ENCODE results near the gene RPL28.

The RPL28 gene

GRCh38 chr19:55353803-55354697 lies 31.7 kb upstream of the RPL28 start:
- no peak for DNase-seq

DNA sequence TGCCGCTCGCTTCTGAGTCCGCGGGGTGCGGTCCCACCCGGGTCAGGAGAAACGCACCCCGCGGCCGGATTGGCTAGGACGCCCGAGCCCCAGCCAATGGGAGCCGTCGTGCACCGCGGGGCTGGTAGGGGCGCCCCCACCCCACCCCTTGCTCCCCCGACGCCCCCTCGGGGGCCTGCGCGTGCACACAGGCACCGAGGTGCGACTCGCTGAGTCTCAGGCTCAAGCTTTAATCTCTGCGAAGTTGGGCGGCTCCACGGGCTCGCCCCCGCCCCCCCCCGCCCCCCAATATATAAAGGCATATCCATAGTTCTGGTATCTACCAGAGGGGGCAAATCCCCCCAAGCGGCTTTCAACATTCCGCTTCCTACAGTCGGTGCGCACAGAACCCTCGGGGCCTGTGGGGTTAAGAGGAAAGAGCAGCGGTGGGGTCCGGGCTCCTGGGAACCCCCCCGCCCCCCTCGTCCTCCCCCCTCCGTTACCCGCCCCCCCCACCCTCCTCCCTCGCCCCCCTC lies 31.0 kb upstream of the RPL28 start, which contains the start of gene COX6B2:
Gene COX6B2 (minus strand): TSS at position 22 of the 515 bp plus-strand sequence. CDS start 198 bp downstream, outside the sequence.
- no peak for DNase-seq

GRCh38 chr19:55355213-55355821 lies 30.4 kb upstream of the RPL28 start:
- no peak for DNase-seq

DNA sequence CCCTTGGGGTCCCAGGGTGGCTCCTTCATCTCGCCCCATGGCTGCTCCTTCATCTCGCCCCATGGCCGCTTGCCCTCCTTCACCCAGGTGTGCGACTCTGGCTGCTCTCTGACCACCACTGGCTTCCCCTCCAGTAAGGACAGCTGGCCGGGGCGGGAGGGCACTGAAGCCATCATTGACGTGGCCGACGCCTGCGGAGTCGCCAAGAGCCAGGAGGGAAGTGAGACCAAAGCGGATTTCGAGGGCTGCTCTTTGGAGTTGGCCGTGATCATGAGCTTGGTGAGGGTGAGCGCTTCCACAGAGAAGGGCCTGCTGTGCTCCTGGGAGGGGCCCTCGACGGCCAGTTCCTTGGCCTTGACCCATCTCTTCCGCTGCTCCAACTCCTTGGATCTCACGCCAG lies 27.2 kb upstream of the RPL28 start:
- DNase-seq = no peak

DNA sequence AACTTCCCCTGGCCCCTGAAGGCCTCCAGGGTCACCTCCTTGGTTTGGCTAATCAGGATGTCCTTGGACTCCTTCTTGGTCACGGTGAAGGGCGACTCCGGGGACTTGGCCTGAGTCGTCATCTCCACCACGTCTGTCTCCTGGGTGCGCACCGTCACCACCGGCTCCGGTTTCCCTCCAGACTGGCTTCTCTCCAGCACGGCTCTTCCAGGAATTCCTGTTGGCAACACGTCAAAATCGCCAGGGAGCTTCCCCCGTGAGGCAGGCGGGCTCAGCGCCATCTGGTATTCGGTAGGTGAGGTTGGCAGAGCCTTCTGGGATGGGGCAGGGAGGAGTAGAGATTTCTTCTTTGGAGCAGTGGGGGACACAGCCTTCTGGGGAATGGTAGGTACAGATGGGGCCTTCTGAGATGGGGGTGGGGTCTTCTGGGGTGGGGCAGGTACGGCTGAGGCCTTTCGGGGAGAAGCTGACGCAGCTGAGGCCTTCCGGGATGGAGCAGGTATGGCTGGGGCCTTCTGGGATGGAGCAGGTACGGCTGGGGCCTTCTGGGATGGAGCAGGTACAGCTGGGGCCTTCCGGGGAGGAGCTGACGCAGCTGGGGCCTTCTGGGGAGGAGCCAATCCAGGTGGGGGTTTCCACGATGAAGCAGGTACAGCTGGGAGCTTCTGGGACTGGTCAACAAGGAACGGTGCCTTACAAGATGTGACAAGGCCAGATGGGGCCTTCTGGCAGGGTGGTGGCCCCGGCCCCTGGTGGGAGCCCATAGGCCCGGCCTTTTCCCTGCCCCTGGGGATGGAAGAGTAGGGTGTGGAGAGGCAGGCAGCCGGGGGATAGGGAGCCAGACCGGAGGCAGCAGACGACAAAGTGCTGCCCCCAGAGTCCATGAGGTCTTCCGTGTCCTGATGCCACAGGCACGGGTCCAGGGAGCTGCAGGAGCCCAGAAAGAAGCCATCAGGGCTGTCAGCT lies 26.5 kb upstream of the RPL28 start:
- DNase-seq = no peak

GRCh38 chr19:55360902-55361301 lies 24.8 kb upstream of the RPL28 start:
- no peak for DNase-seq

DNA sequence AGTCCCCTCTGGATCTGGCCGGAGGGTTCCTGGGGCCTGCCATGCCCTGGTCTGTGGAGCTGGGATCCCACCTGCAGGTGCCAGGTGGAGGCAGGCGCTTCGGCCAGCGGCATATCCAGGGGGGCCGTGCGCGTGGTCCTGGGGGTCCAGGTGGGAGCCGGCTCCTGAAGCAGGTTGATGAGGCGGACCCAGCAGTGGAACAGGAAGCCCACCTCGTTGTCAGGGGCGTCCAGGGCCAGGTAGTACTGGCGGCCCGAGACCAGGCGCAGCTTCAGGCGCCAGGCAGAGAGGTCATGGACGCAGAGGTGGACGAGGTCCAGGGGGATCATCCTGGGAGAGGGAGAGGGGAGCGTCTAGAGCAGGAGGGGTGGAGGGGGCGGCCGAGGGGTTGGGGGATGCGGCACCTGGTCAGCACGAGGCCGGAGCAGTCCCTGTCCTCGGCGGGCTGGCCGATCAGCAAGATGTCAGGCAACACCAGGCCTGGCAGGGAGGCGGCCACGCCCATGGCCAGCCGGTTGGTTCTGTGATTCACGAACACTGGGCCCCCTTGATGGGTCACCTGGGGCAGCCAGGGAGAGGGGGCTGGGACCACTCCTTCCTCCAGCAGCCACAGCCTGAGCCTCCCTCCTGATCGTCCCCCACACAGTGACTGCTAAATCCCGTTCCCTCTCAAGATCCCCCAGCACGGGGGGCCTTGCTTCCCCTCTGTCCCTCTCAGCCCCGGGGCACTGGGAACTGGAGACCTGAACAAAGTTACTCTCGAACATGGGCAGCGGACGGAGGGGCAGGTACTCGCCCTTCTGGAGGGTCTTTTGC lies 23.4 kb upstream of the RPL28 start:
- DNase-seq = no peak

DNA sequence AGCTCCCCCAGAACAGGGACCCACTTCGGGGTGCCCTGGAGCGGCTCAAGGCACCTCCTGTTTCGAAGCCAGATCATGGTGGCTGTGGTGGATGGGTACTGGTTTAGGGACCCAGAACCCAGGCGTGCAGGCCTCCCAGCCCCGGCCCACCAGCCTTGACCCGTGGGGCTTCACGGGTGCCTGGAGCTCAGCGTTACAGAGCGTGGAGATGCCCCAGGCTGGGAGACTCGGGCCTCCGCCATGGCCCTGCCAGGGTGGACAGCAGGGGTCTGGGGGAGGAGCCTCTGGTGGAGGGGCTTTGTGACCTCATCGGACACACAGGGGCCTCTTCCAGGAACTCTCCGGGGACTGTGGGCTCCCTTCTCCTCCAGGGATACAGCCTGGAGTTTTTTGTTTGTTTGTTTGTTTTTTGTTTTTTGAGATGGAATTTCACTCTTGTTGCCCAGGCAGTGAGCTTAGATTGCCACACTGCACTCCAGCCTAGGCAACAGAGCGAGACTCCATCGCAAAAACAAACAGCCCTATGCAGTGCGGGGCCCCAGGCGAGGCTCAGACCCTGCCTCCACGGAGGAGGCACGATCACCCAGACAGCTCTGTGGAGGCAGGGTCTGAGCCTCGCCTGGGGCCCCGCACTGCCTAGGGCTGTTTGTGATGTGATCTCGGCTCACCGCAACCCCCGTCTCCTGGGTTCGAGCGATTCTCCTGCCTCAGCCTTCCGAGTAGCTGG lies 22.6 kb upstream of the RPL28 start, which contains the start of gene GARIN5B:
Gene GARIN5B (minus strand): TSS at position 271 of the 727 bp plus-strand sequence. CDS start 194 bp downstream, at position 77.
- no peak for DNase-seq

GRCh38 chr19:55365245-55365644 lies 20.5 kb upstream of the RPL28 start:
- no peak for DNase-seq

- DNase-seq = no peak
Measured at GRCh38 chr19:55365964-55366363, 19.8 kb upstream of the RPL28 start.

DNA sequence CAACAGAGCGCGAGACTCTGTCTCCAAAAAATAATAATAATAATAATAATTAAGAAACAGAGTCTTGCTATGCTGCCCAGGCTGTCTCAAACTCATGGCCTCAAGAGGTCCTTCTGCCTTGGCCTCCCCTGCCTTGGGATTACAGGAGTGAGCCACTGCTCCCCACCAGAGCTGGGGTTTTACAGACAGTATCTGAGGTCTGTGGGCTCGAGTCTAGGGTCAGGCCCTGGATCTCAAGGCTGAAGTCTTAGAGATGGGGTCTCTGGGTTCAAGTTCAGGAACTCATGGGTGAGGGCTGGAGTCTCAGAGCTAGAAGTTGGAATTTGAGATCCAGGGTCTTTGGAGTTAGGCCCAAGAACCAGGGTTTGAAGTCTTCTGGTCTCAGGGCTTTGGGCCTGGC lies 18.9 kb upstream of the RPL28 start:
- no peak for DNase-seq

DNA sequence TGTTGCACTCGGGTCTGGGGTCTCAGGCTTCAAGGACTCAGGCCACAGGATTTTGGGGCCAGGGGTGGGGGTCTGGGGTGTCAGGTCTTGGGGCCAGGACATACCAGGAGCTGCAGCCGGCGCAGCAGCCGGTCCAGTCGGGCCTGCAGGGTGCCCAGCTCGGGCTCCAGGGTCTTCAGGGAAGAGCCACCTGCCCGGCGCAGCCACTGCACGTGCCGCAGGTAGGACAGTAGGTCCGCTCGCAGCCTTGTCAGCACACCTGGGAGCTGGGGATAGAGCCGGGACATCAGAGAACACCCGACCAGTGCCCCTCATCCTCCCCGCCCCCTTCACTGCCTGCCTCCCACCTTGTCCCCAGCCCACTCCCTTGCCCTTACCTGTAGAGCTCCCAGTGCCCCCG lies 17.6 kb upstream of the RPL28 start:
- no peak for DNase-seq

DNA sequence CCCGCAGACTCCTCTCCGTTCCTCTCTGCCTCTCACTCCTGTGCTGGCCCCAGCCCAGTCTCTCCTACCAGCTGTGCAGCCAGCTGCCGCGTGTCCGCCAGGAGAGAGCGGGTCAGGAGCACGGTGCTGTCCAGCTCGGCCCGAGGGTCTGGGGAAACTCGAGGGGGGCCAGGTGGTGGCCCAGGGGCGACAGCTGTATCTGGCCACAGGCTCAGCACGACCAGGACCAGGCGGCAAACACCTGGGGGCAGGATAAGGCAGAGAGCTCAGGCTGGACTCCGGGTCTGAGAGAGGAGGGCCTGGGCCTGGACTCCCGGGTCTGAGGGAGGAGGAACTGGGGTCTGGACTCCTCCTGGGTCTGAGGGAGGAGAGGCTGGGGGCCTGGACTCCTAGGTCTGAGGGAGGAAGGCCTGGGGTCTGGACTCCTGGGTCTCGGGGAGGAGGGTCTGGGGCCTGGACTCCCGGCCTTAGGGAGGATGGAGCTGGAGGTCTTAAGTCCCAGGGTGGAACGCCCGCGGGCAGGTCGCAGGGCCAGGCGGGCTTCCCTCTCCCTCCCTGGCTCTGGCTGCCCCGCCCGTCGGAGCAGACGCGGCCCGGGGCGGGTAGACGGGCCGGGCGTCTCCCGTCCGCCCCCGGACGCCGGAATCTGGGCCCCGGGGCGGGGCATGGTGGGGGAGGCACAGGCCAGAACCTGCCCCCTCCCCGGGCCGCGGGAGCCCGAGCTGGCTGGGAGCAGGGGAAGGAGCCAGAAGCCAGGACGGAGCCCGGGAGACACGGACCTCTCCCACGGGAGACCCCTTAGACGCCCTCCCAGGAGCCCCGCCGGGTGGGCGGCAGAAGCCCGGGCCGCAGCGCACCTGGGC lies 16.8 kb upstream of the RPL28 start:
- no peak for DNase-seq

- no peak for DNase-seq
Measured at GRCh38 chr19:55369653-55370304, 16.0 kb upstream of the RPL28 start.

- no peak for DNase-seq
Measured at GRCh38 chr19:55370305-55370988, 15.3 kb upstream of the RPL28 start, which contains the start of gene IL11. Gene IL11, minus strand, starts transcription at chr19:55370463. Its CDS starts 153 bp downstream, at chr19:55370310.

- DNase-seq = no peak
Measured at GRCh38 chr19:55372316-55373081, 13.2 kb upstream of the RPL28 start.

DNA sequence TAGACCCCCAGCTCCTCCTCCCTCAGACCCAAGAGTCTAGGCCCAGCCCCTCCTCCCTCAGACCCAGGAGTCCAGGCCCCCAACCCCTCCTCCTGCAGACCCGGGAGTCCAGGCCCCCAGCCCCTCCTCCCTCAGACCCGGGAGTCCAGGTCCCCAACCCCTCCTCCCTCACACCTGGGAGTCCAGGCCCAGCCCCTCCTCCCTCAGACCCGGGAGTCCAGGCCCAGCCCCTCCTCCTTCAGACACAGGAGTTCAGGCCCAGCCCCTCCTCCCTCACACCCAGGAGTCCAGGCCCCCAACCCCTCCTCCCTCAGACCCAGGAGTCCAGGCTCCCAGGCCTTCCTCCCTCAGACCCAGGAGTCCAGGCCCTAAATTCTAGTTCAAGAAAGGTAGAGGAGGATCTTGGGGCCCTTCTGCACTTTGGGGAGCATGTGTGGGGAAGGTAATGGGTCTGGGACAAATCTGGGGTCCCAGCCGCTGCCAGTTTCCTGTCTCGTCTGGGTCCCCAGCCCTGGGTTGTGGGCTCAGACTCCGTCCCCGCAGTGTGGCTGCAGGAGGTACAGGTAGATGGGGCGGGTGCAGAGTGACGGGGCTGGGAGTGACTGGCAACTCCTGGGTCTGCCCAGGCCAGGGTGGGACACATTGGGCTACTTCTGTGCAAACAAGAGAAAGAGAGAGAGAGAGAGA lies 12.3 kb upstream of the RPL28 start:
- no peak for DNase-seq

All from NCI-H2081 treated with DMSO at 0.1 percent for 48 hours (cell line).